Breast epithelium (tissue), 4 donors: ENCODE results near the gene AMIGO3. TPM values are rescaled to one million over a fixed set of nuclear protein-coding genes. Genes with fewer than 3 reads are reported as not detected.

Experiments used
- DNase-seq, 2 donors: peaks; one replicate each; pipeline ENCODE4 v3.0.0-alpha.2; 2019; ENCODE audit warnings: low spot score in 2 of 2
- H3K27ac ChIP-seq, 2 donors: fragments of 200-600 bp; sonication (generic) in 1 of 2; one replicate each; pipeline ENCODE4 v1.5.1; 2016 to 2019; ENCODE audit warnings: mild to moderate bottlenecking in 1 of 2
- H3K27me3 ChIP-seq, 2 donors: fragments of 200-600 bp; sonication (generic) in 1 of 2; one replicate each; pipeline versions ENCODE4 v1.5.1 to v1.6.0; 2017 to 2019; ENCODE audit warnings: control low read depth in 1 of 2, mild to moderate bottlenecking in 1 of 2
- H3K36me3 ChIP-seq: fragments of 200-600 bp; one replicate; pipeline ENCODE4 v1.5.1; 2019
- H3K4me1 ChIP-seq, 2 donors: fragments of 200-600 bp; sonication (generic); one replicate each; pipeline ENCODE4 v1.5.1; 2016 to 2019; ENCODE audit warnings: control low read depth in 1 of 2
- H3K4me3 ChIP-seq, 3 donors: fragments of 200-600 bp; sonication (generic); 1 replicate in 2 of 3; 2 replicates in 1 of 3; pipeline ENCODE4 v1.5.1; 2016 to 2019; ENCODE audit warnings: mild to moderate bottlenecking in 3 of 3, moderate library complexity in 2 of 3
- H3K9me3 ChIP-seq, 2 donors: fragments of 200-600 bp; sonication (generic) in 1 of 2; one replicate each; pipeline ENCODE4 v1.5.1; 2016 to 2019; ENCODE audit warnings: control low read depth in 1 of 2
- POLR2A ChIP-seq: fragments of 450-650 bp; IDR thresholded peaks from one replicate; pipeline ENCODE4 v1.6.1; 2016; ENCODE audit warnings: antibody characterized with exemption, mild to moderate bottlenecking, moderate library complexity
- POLR2AphosphoS5 ChIP-seq, 3 donors: sonication (generic); formaldehyde crosslinking; IDR thresholded peaks; one replicate each; pipeline ENCODE4 v1.6.1; 2017; ENCODE audit warnings: antibody characterized with exemption in 3 of 3
- intact Hi-C: fragments of 100-400 bp; cut with DNase I; formaldehyde crosslinking; loops from one replicate; pipeline ENCODE4 v1.15.1; 2023; ENCODE audit warnings: low total_unique reads
- total RNA-seq, 3 donors: library from RNA; depleted of rRNA; stranded (reverse); fragments of >200 nt; gene quantifications; one replicate each; pipeline ENCODE4 v1.1.0, GENCODE V29; 2016
- TF ChIP-seq, protein P1 (sequence below), 3 donors: fragments of 450-650 bp; IDR thresholded peaks; one replicate each; pipeline ENCODE4 v1.5.1; 2016 to 2017; ENCODE audit warnings: antibody characterized with exemption in 3 of 3, mild to moderate bottlenecking in 3 of 3, moderate library complexity in 3 of 3

AMIGO3 gene
- total RNA-seq, 3 donors from 2014 or later = 0.98 to 1.3 (median 1.0) TPM

DNA sequence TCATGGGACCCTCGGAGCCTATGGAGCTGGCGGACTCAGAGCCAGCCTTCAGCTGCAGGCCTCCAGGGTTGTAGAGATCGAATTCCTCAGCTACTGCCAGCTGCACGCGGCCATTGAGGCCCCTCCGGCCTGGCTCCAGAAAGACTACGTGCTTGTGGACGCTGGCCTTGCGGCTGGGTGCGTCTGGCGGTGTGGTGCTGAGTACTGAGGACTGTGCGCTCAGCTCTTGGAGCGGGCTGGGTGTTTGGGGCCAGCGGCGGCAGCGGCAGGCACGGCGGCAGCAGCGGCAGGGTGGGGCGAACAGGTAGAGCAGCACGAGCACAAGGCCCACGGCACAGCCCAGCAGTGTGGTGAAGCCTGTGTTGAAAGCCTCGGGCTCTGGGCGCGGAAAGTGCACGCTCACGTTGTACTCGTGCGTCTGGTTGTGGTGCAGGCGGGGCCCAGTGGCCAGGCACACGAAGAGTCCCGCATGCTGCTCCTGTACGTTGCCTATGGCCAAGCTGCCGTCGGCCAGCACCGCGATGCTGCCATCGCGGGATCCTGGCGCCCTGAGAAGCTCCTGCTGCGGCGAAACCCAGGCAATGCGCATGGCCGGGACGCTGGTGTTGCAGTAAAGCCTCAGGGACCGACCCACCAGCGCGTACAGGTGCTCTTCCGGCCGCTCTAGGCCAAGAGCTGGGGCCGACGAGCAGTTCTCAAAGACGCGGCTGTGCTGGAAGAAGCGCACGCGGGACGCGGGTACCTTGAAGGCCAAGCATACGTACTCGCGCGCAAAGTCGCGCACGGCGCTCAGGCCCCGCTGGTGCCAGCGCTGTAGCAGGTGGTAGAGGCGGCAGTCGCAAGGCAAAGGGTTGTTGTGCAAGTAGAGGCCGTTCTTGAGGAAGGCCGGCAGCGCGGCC, 1.3 kb downstream of the AMIGO3 start:
- TF ChIP-seq POLR2AphosphoS5 (IDR thresholded peaks at IDR 0.05) = no peak
- TF ChIP-seq, protein P1, sequence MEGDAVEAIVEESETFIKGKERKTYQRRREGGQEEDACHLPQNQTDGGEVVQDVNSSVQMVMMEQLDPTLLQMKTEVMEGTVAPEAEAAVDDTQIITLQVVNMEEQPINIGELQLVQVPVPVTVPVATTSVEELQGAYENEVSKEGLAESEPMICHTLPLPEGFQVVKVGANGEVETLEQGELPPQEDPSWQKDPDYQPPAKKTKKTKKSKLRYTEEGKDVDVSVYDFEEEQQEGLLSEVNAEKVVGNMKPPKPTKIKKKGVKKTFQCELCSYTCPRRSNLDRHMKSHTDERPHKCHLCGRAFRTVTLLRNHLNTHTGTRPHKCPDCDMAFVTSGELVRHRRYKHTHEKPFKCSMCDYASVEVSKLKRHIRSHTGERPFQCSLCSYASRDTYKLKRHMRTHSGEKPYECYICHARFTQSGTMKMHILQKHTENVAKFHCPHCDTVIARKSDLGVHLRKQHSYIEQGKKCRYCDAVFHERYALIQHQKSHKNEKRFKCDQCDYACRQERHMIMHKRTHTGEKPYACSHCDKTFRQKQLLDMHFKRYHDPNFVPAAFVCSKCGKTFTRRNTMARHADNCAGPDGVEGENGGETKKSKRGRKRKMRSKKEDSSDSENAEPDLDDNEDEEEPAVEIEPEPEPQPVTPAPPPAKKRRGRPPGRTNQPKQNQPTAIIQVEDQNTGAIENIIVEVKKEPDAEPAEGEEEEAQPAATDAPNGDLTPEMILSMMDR (IDR thresholded peaks at IDR 0.05) = no peak
- intact Hi-C loops = no loop called here
- Histone ChIP-seq H3K4me1 (peaks cover 10 to 11% of the 10 kb centered on the region in 2 donors), H3K27ac (no peak overlapping the region), H3K9me3 (no peaks in the 10 kb centered on the region), H3K36me3 (no peaks in the 10 kb centered on the region), H3K27me3 (no peaks in the 10 kb centered on the region), H3K4me3 (peak overlapping the region in 2 of 3 donors; percentile 57 to 70)
- DNase-seq = peak in 1 of 2 donors; percentile 41

DNA sequence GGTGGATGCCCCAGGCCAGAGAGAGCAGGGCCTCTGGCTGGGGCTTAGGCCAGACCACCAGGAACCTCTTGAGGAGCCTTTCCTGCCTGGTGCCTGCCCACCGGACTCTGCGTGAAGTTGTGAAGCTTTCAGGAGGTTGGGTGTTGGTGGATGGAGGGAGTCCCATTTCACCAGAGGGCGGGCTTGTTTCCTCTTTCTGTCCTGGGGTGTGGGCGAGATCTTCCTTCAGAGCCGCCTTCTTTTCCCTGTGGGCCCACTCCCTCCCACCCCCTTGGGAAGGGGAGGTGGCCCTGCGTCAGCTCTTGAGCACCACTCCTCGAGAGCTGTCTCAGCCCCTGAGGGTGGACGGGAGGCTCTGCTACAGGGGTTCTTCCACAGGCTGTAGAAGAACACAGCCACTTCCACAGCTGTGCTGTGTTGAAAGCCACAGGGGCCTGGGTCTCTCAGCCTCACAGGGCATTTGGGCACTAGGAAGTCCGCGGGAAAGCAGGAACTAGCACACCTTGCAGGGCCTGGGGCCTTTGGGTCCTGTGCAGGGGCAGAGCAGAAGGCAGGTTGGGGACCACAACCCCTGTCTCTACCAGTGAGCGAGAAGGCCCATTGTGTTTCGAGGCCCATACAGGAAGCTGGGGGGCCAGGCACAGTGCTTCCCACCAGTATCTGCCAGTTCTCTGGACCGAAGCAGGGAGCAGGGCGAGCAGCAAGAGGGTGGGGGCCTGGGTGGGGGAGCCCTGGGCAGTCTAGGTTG, 2.1 kb downstream of the AMIGO3 start:
- DNase-seq = peak in 1 of 2 donors; percentile 50
- Histone ChIP-seq H3K4me1 (peaks cover 2 to 6% of the 10 kb centered on the region in 2 donors), H3K9me3 (no peaks in the 10 kb centered on the region), H3K27ac (no peak overlapping the region), H3K27me3 (no peaks in the 10 kb centered on the region), H3K4me3 (no peak overlapping the region), H3K36me3 (no peaks in the 10 kb centered on the region)
- intact Hi-C loops = no loop called here
- TF ChIP-seq POLR2AphosphoS5 (IDR thresholded peaks at IDR 0.05) (no peak), POLR2A (no peak)
- TF ChIP-seq, protein P1 (IDR thresholded peaks at IDR 0.05) = no peak

DNA sequence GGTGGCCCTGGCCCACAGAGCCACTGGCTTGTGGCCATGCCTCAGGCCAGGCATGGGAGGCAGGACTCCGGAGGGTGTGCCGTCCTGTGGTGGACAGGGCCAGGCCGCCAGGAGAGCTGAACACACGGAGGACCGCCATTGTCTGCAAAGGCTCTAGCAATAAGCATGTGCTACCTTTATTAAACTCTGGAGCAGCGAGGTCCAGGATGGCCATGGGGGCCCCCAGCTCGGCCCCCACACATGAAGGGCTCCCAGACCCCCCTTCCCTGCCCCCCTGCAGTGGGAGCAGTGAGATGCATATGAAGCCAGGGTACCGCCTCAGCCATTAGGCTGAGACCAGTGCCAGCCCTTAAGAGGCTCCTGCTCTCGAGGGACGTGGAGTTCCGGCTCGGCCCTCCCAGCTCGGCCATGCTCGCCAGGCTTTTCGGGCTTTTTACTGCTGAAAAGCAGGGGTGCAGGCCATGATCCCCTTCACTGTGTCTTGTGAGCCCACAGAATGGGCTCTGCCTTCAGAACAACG, 2.7 kb downstream of the AMIGO3 start:
- Histone ChIP-seq H3K4me3 (no peak overlapping the region), H3K27me3 (no peaks in the 10 kb centered on the region)

DNA sequence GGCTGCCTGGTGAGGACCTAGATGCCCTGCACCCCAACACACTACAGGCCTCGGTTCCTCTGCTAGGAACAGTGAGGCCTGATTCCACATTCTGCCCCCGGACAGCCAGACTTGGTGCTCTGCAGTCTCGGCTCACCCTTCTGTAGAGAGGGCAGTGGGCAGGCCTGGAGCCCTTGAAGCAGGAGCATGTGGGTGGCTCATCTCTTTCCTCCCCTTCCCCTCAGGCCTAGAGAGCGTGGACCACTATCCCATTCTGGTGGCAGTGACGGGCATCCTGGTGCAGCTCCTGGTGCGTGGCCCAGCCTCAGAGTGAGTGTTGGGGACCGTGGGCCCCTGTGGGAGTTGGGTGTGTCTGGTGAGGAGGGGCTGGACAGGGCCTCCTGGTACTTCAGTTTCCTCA, 3.3 kb downstream of the AMIGO3 start:
- Histone ChIP-seq H3K27ac (no peak overlapping the region), H3K27me3 (no peaks in the 10 kb centered on the region), H3K4me3 (no peak overlapping the region), H3K4me1 (peaks cover 0 to 6% of the 10 kb centered on the region in 2 donors), H3K36me3 (no peaks in the 10 kb centered on the region), H3K9me3 (no peaks in the 10 kb centered on the region)
- TF ChIP-seq POLR2AphosphoS5 (IDR thresholded peaks at IDR 0.05) = no peak
- no peak for TF ChIP-seq POLR2A
- TF ChIP-seq, protein P1 (IDR thresholded peaks at IDR 0.05) = no peak
- intact Hi-C loops = no loop called here
- DNase-seq = peak in 1 of 2 donors; percentile 9

More for the DNA sequence above, 2.7 kb downstream of the AMIGO3 start:
- H3K27ac ChIP-seq = no peak overlapping the region
- H3K36me3 ChIP-seq = no peaks in the 10 kb centered on the region
- no peaks in the 10 kb centered on the region for H3K9me3 ChIP-seq
- peaks cover 0 to 6% of the 10 kb centered on the region in 2 donors for H3K4me1 ChIP-seq
- intact Hi-C loops = no loop called here
- TF ChIP-seq POLR2A (no peak), POLR2AphosphoS5 (IDR thresholded peaks at IDR 0.05) (no peak)
- TF ChIP-seq, protein P1 (IDR thresholded peaks at IDR 0.05) = no peak
- no peak for DNase-seq
